Astrocyte (in vitro differentiated cells and primary cell): ENCODE results near the gene COA6.

Experiments used
- CTCF ChIP-seq: IDR thresholded peaks from 2 replicates; pipeline ENCODE4 v1.5.1; 2011; ENCODE audit warnings: low read depth, mild to moderate bottlenecking, inconsistent platforms, low read length, moderate library complexity; ENCODE audit not compliant: insufficient read depth
- EZH2 ChIP-seq: IDR thresholded peaks from 2 replicates; pipeline ENCODE4 v1.6.1; 2012; ENCODE audit warnings: mild to moderate bottlenecking, low read length, inconsistent platforms; ENCODE audit not compliant: insufficient read depth

- TF ChIP-seq CTCF (no peak), EZH2 (no peak)
These were observed 651 bp downstream of the COA6 start for GRCh38 chr1:234373959-234374254.
